Left ventricle myocardium superior (tissue), 1 donor: ENCODE results near the gene SIN3B. TPM values are rescaled to one million over a fixed set of nuclear protein-coding genes. Genes with fewer than 3 reads are reported as not detected.
"Not testable (repeated sequence)": the region's sequence is repeated elsewhere in the genome, so short reads cannot be mapped to it uniquely, and the experiment has no call there.

Experiments used
- ATAC-seq: fragments of 200-7000 bp; cut with Tn5 transposase; one replicate; pipeline ENCODE4 v1.9.1; 2020; ENCODE audit warnings: mild to moderate bottlenecking, moderate library complexity
- DNase-seq: peaks from one replicate; pipeline ENCODE4 v3.0.0-alpha.2; 2020
- intact Hi-C: fragments of 100-400 bp; cut with micrococcal nuclease; formaldehyde crosslinking; loops from one replicate; pipeline ENCODE4 v1.11.0; 2022
- long read RNA-seq: library from polyadenylated mRNA; unstranded; transcript quantifications from one replicate; pipeline ENCODE4 v2.0.0, GENCODE V29; 2021
- total RNA-seq: library from RNA; stranded (reverse); fragmentation: NEBNext Ultra II Directional; extraction: Animal tissue kit (Norgen Biotek cat#: 25700); gene quantifications from one replicate; pipeline ENCODE4 v1.2.1, GENCODE V29; 2021
- donor health status: DM: no; HTN: yes; CAD: no; lungs with severe emphysema.

The SIN3B gene
- total RNA-seq = 26.0 TPM
- long read RNA-seq, transcript SIN3B-209 (8 exons, 2,556 nt) = major isoform, 6 of 14 reads
- long read RNA-seq, partial matches to known transcripts = 5 of 14 reads
- long read RNA-seq, other reads (novel, unspliced or antisense) = 3 of 14 reads

DNA sequence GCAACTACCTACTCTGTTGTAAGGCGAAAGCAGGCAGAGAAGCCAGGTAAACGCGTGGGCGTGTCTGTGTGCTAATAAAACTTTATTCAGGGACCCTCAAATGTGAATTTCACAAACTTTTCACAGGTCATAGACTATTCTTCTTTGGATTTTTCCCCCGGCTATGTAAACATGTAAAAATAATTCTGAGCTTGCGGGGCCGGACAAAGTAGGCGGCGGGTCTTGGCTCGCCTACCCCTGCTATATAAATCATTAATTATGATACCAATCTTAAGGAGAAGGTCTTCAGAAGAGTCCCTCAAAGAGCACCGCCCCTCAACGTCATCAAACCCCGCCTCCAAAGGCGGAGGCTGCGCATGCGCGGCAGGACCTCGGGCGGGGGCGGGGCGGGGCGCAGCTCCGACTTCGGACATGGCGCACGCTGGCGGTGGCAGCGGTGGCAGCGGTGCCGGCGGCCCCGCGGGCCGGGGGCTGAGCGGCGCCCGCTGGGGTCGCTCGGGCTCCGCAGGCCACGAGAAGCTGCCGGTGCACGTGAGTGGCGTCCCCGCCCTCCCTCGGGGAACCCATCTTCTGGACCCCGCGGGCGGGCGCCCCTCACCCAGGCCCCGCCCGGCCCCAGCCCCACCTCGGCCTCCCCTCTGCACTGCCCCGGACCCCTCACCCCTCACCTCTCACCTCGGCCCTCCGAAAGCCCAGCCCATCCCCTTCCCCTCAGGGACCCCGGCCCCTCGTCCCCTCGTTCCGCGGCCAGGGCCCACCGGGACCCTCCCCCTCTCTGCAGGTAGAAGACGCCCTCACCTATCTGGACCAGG lies at the start of gene SIN3B:
Gene SIN3B, plus strand, starts transcription at position 389 of the 812 bp plus-strand sequence. Its CDS starts 23 bp downstream, at position 412.
- peak; percentile 87 for ATAC-seq
- intact Hi-C loops = no loop called here
- peak; percentile 89 for DNase-seq

DNA sequence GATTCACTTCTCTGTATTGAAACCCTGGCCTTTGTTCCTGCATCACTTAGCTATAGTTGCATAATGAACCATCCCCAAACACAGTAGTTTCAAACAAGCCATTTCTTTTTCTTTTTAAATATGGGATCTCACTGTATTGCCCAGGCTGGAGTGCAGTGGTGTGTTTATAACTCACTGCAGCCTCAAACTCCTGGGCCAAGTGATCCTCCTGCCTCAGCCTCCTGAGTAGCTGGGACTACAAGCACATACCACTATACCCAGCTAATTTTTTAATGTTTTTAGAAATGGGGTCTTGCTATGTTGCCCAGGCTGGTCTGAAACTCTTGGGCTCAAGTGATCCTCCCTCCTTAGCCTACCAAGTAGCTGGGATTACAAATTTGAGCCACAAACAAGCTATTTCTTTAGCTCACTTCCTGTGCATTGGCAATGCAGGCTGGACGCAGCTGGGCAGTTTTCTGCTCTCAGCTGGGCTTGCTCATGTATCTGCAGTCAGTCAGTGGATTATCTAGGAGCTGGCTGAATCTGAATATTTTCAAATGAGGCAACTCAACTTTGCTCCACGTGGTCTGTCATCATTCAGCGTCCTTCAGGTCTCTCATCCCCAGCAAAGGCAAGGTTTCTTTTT lies 49.5 kb upstream of the SIN3B start:
- DNase-seq = no peak
- no peak for ATAC-seq
- intact Hi-C loops = no loop called here

DNA sequence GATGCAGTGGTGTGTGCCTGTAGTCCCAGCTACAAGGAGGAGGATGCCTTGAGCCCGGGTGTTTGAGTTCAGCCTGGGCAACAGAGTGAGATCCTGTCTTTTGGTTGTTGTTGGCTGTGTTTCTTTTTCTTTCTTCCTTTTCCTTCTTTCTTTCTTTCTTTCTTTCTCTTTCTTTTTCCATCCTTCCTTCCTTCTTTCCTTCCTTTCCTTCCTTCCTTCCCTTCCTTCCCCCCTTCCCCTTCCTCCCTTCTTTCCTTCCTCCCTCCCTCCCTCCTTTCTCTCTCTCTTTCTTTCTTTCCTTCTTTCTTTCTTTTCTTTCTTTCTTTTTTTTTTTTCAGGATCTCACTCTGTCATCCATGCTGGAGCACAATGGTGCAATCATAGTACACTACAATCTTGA lies 46.5 kb upstream of the SIN3B start:
- ATAC-seq = no peak
- no peak for DNase-seq
- intact Hi-C loops = no loop called here

- no peak for DNase-seq
- ATAC-seq = no peak
- intact Hi-C loops = no loop called here
These were observed 40.7 kb upstream of the SIN3B start for GRCh38 chr19:16788479-16788878.

GRCh38 chr19:16789238-16789637 lies 40.0 kb upstream of the SIN3B start:
- ATAC-seq (no peak), DNase-seq (no peak)
- intact Hi-C loops = no loop called here

DNA sequence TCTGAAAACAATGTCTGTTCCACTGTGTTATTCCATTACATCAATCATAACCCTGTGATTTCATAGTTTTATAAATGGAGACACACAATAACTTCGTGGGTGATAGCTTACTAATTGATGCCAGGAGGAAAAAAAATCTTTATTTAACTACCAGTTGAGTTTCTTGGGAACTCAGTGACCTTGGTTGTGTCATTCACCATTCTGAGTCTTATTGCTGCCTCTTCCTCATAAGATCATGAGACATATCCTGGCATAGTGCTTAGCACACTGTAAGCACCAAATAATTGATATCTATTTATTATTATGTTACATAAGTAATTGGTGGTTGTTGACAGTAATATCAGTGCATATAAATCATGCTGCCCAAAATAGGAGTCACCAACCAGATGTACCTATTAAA lies 39.1 kb upstream of the SIN3B start:
- intact Hi-C loops = no loop called here
- no peak for ATAC-seq
- no peak for DNase-seq

DNA sequence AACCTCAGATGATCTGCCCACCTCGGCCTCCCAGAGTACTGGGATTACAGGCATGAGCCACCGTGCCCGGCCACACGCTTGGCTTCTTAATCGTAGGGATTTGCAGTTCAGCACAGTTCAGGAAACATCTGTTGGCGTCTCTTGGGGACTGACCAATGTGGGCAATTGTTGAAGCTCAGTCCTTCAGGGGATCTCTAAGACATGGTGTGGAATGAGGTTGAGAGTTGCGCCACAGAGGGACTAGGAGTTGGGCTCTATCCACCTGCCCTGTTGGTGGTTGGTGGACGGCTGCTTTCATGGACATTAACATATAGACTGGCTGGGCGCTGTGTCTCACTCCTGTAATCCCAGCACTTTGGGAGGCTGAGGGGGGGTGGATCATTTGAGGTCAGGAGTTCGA lies 37.3 kb upstream of the SIN3B start:
- no peak for DNase-seq
- intact Hi-C loops = no loop called here
- ATAC-seq = no peak

- no peak for ATAC-seq
- DNase-seq = no peak
- intact Hi-C loops = no loop called here
These were observed 34.4 kb upstream of the SIN3B start for GRCh38 chr19:16794456-16795441.

DNA sequence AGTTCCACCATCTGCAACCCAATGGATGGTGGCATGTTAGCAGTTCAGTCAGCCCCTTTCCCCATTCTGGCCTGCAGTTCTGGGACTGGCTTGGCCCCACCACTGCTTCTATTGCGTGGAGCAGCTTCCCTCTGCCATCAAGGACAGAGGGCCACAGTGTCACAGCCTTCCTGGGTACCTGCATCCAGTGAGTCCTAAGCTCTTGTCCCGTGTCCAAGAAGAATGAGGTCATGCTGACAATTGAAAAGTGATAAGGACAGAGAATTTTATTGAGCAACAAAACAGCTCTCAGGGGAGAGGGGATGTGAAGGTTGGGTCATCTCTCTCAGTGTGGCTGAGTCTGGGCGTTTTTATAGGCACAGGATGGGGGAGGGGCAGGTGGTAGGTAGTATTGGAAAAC lies 33.5 kb upstream of the SIN3B start:
- ATAC-seq = no peak
- intact Hi-C loops = no loop called here

DNA sequence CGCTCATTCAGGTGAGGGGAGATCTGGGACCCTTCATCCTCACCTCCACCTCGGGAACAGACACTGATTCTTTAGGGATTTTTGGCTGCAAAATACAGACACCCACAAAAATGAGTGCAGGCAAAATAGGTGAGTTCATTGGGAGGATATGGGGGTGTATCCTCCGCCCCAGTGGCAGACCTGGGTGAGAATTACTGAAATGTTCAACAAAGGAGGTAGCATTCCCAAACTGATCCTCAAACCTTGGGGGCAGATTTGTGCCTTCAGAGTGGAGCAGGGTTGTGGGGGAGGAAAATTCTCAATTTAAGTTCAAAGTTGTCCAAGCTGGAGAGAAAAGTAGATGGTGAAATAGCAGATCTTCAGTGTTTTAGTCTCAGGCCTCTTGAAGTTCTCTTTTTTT lies 31.3 kb upstream of the SIN3B start:
- intact Hi-C loops = no loop called here

More for the DNA sequence above, 33.5 kb upstream of the SIN3B start:
- DNase-seq = no peak

DNA sequence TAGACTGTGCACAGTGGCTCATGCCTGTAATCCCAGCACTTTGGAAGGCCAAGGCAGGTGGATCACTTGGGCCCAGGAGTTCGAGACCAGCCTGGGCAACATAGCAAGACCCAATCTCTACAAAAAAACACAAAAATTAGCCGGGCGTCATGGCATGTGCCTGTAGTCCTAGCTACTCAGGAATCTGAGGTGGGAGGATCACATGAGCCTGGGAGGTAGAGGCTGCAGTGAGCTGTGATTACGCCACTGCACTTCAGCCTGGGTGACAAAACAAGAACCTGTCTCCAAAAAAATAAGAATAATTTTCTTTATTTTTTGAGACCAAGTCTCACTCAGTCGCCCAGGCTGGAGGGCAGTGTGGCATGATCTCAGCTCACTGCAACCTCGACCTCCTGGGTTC lies 30.9 kb upstream of the SIN3B start:
- intact Hi-C loops, DNase-seq, ATAC-seq: not testable (repeated sequence)

More for the DNA sequence above, 31.3 kb upstream of the SIN3B start:
- ATAC-seq (no peak), DNase-seq (no peak)

GRCh38 chr19:16799740-16800139 lies 29.5 kb upstream of the SIN3B start:
- ATAC-seq (no peak), DNase-seq (no peak)
- intact Hi-C loops = no loop called here

GRCh38 chr19:16801600-16802013 lies 27.6 kb upstream of the SIN3B start:
- DNase-seq = no peak
- intact Hi-C loops = no loop called here
- no peak for ATAC-seq

DNA sequence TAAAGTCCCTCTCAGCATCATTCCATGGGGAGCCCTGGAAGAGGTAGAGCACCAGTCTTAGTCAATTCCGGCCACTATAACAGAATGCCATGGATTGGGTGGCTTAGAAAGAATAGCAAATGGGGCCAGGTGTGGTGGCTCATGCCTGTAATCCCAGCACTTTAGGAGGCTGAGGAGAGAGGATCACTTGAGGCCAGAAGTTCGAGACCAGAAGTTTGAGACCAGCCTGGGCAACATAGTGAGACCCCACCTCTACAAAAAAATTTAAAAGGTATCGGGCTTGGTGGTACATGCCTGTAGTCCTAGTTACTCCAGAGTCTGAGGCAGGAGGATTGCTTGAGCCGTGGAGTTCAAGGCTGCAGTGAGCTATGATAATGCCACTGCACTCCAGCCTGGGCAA lies 25.0 kb upstream of the SIN3B start:
- no peak for ATAC-seq
- intact Hi-C loops = no loop called here

DNA sequence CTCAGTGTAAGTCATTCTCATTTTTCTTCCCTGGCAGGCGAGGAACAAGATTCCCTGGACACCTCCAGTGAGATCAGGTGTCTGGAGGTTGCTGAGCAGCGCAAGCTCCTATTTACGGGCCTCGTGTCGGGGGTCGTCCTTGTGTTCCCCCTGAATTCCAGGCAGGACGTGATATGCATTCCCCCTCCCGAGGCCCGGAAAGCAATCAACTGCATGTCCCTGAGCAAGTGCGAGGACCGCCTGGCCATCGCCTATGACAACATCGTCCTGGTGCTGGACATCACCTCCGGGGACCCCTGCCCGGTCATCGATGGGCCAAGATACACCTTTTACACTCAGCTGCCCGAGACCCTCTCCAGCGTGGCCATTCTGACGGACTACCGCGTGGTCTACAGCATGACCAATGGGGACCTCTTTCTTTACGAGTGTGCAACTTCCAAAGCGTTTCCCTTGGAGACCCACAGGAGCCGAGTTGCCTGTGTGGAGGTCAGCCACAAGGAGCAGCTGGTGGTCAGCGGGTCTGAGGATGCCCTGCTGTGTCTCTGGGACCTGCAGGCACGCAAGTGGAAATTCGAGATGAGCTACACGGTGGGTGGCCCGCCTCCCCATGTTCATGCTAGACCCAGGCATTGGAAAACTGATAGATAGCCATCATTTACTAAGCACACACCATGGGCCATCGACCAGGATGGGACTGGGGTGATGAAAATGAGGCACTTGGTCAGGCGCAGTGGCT lies 21.5 kb upstream of the SIN3B start:
- intact Hi-C loops = no loop called here
- ATAC-seq = no peak
- no peak for DNase-seq

More for the DNA sequence above, 25.0 kb upstream of the SIN3B start:
- no peak for DNase-seq

DNA sequence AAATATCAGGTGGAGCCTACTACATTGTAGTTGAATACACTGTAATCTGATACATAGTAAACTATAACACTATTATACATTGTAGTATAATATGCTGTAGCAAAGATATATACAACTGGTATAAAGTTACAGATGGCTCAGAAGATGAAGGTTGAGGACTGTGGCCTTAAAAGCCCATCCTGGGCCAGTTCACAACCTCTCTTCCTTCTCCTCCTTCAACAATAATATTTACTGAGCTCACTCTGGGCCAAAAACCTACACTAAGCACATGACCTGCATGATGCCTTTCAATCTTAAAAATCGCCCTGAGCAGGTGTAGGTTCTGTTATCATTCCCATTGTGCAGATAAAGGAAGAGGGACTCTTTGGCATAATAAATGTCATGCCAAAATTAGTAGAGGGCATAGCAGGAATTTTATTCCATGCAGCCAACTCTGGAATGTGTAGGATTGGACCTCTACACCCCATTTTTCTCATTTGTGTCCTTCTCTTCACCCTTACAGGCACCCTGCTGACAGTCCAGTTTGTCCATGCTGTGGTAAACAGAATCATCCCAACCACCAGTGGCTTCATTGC lies 14.6 kb upstream of the SIN3B start:
- ATAC-seq (no peak), DNase-seq (no peak)
- intact Hi-C loops = no loop called here

GRCh38 chr19:16820056-16820455 lies 9.1 kb upstream of the SIN3B start:
- DNase-seq = no peak
- ATAC-seq = no peak
- intact Hi-C loops = no loop called here

- ATAC-seq (no peak), DNase-seq (no peak)
- intact Hi-C loops = no loop called here
These were observed 8.1 kb upstream of the SIN3B start for GRCh38 chr19:16821081-16821480.
